ENCODE measurements around the gene TBP.
"Not testable (repeated sequence)": the region's sequence is repeated elsewhere in the genome, so short reads cannot be mapped to it uniquely, and the experiment has no call there.

Gene TBP

DNA sequence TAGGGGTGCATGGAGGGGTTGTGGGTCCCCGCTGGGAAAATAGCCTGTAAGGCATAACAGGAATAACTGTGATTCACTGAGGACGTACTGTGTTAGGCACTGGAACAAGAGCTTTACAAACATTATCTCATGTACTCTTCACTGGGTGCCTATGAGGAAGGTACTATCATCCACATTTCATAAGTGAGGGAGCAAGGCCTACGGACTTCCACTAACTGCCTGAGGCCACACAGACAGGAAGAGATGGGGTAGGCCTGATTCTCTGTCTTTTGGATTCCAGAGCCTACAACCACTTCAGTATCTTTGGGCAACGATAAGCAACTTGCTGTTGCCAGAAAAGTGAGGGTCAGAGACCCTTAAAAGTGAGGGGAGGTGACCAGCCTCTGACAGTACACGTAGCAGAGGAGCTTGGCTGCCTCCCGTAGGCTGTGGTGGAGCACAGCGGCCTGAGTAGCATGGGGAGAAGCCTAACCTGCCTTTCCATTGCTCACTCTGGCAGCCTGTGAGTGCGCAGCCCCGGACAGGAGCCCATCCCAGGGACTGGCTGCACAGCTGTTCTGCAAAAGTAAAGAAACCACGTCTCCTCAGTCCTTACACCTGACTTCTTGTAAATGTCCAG lies 31.5 kb upstream of the TBP start:
- no peak overlapping the region for H3K27ac ChIP-seq
- TF ChIP-seq, protein P1, sequence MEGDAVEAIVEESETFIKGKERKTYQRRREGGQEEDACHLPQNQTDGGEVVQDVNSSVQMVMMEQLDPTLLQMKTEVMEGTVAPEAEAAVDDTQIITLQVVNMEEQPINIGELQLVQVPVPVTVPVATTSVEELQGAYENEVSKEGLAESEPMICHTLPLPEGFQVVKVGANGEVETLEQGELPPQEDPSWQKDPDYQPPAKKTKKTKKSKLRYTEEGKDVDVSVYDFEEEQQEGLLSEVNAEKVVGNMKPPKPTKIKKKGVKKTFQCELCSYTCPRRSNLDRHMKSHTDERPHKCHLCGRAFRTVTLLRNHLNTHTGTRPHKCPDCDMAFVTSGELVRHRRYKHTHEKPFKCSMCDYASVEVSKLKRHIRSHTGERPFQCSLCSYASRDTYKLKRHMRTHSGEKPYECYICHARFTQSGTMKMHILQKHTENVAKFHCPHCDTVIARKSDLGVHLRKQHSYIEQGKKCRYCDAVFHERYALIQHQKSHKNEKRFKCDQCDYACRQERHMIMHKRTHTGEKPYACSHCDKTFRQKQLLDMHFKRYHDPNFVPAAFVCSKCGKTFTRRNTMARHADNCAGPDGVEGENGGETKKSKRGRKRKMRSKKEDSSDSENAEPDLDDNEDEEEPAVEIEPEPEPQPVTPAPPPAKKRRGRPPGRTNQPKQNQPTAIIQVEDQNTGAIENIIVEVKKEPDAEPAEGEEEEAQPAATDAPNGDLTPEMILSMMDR (IDR thresholded peaks at IDR 0.05; ENCODE audit: low read depth, low read length): peak; percentile 92
- H3K36me3 ChIP-seq: no peaks in the 10 kb centered on the region
- H3K27me3 ChIP-seq (ENCODE audit: insufficient read depth, low read depth, severe bottlenecking): no peaks in the 10 kb centered on the region
- no peak overlapping the region for H3K4me3 ChIP-seq (ENCODE audit: low read depth, low read length)
- peak; percentile 58 for DNase-seq
- no peaks in the 10 kb centered on the region for H3K9me3 ChIP-seq (ENCODE audit: severe bottlenecking)

DNA sequence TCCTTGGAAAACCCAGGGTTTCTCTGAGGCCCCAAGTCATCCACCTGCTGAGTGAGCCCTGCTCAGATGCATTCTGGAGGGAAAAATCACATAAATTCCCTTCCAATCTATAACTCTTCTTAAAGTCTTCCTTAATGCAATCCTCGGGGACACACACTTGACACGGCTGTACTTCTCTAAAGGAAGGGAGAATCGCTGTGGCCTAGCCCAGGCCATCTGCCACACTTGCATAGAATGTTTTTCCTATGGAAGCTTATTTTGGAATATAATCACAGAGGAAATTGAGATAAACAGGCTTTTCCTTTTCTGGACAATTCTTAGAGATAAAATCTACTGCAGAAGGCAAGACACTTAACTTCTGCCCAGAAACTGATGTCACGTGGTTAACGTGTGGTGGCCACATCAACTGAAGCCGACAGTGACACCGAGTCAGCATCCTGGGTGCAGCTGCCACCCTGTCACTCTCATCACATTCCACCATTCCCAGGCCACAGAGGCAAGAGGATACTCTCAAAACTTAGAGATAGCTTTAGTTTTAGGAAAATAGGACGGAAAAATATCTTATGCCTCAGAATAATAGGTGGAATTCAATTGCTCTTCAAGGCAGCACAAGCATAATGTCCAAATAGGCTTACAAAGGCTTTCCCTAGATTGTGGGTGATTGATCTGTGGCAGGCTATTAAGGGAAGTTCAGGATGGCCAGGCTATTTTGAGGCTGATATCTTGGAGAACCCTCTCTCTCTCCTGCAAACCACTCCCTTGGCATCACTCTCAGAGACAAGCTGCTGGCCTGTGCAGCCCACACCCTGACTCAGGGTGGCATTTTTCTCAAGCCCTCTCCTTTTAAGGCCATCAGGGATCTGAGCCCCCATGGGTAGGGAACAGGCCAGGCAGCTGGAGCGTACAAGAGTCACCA lies 30.7 kb upstream of the TBP start:
- Histone ChIP-seq H3K27ac (no peak overlapping the region), H3K27me3 (ENCODE audit: insufficient read depth, low read depth, severe bottlenecking) (no peaks in the 10 kb centered on the region), H3K9me3 (ENCODE audit: severe bottlenecking) (no peaks in the 10 kb centered on the region), H3K4me3 (ENCODE audit: low read depth, low read length) (no peak overlapping the region), H3K36me3 (no peaks in the 10 kb centered on the region)
- no peak for DNase-seq
- TF ChIP-seq, protein P1 (IDR thresholded peaks at IDR 0.05; ENCODE audit: low read depth, low read length): no peak

DNA sequence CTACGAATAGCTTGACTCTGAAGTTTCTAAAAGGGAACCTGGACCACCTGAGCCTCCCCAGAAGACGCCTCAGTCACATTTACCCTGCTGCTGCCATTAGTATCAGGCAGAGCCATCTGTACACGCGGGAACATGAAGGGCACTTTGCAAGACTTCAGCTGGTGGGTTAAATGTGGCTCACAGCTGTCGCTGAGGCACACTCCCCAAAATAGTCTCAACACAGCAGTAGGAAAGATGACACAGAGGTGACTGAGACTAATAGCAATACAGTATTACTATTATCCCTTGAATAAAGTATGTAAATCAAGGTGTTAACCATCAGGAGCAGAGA lies 30.0 kb upstream of the TBP start:
- Histone ChIP-seq H3K9me3 (ENCODE audit: severe bottlenecking) (no peaks in the 10 kb centered on the region), H3K27me3 (ENCODE audit: insufficient read depth, low read depth, severe bottlenecking) (no peaks in the 10 kb centered on the region), H3K4me3 (ENCODE audit: low read depth, low read length) (no peak overlapping the region), H3K36me3 (no peaks in the 10 kb centered on the region), H3K27ac (no peak overlapping the region)
- TF ChIP-seq, protein P1 (IDR thresholded peaks at IDR 0.05; ENCODE audit: low read depth, low read length): no peak
- no peak for DNase-seq

DNA sequence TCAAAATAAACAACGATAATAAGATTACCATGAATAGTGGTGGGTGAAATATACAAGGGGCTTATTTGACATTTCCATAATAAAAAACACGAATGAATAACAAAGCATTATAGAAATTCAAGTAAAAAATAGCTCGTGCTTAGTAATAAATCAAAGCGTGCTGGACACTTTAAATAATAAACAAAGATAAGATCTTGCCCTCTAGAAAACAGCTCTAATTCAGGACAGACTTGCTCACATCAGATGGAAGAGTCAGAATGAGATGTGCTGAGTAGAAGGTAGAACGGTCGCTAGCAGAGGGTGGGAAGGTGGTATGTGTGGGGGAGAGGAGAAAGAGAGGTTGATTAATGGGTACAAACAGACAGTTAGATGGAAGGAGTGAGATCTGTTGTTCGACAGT lies 28.4 kb upstream of the TBP start:
- H3K9me3 ChIP-seq (ENCODE audit: severe bottlenecking): no peaks in the 10 kb centered on the region
- TF ChIP-seq, protein P1 (IDR thresholded peaks at IDR 0.05; ENCODE audit: low read depth, low read length): no peak
- no peak overlapping the region for H3K4me3 ChIP-seq (ENCODE audit: low read depth, low read length)
- DNase-seq: no peak
- H3K27me3 ChIP-seq (ENCODE audit: insufficient read depth, low read depth, severe bottlenecking): no peaks in the 10 kb centered on the region
- H3K36me3 ChIP-seq: no peaks in the 10 kb centered on the region
- H3K27ac ChIP-seq: no peak overlapping the region

DNA sequence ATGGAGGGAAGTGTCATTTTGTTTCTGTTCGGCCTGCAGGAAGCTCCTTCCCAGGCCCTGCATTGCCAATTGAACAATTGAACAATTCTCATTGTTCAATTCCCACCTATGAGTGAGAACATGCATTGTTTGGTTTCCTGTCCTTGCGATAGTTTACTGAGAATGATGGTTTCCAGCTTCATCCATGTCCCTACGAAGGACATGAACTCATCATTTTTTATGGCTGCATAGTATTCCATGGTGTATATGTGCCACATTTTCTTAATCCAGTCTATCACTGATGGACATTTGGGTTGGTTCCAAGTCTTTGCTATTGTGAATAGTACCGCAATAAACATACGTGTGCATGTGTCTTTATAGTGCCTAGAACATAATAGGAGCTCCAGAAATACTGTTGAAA lies 26.2 kb upstream of the TBP start:
- not testable (repeated sequence) for H3K9me3 ChIP-seq (ENCODE audit: severe bottlenecking)

DNA sequence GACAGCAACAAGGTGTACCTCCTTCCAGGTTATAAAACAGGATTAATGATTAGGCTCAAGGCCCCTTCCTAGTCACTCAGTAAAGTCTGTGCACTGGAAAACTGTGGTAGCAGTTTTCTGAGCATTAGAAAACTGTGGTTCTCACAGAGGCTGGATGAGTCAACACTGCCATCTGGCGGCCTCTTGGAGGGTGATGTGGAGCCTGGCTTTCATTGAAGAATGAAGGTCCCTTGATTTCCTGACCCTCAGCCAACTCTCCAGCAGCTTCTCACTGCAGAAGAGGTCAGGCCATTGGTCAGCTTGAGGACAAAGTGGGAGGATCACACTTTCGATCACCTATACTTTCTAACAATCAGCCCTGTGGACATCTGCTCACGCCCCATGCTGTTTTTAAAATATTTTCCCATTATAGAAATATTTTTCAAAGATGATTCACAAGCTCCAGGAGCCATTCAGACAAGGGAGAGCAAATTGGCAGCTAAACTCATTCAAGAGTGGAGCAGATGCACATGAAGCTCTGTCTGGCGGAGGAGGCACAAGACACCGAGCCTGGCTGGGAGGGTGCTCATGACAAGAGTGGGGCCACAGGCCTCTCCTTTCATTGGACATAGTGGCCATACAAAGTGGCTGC lies 24.2 kb upstream of the TBP start:
- H3K27ac ChIP-seq: no peak overlapping the region
- H3K9me3 ChIP-seq (ENCODE audit: severe bottlenecking): no peaks in the 10 kb centered on the region
- peak; percentile 66 for DNase-seq
- H3K4me3 ChIP-seq (ENCODE audit: low read depth, low read length): no peak overlapping the region
- peaks cover 20% of the 10 kb centered on the region for H3K36me3 ChIP-seq
- H3K27me3 ChIP-seq (ENCODE audit: insufficient read depth, low read depth, severe bottlenecking): no peaks in the 10 kb centered on the region
- TF ChIP-seq, protein P1 (IDR thresholded peaks at IDR 0.05; ENCODE audit: low read depth, low read length): peak; percentile 86

More for the DNA sequence above, 26.2 kb upstream of the TBP start:
- not testable (repeated sequence) for H3K27ac ChIP-seq; H3K36me3 ChIP-seq; H3K4me3 ChIP-seq (ENCODE audit: low read depth, low read length); DNase-seq; H3K27me3 ChIP-seq (ENCODE audit: insufficient read depth, low read depth, severe bottlenecking)

Data from WERI-Rb-1 (cell line).